ENCODE results near the gene CST6.
"Not testable (repeated sequence)": the region's sequence is repeated elsewhere in the genome, so short reads cannot be mapped to it uniquely, and the experiment has no call there.

Gene CST6

DNA sequence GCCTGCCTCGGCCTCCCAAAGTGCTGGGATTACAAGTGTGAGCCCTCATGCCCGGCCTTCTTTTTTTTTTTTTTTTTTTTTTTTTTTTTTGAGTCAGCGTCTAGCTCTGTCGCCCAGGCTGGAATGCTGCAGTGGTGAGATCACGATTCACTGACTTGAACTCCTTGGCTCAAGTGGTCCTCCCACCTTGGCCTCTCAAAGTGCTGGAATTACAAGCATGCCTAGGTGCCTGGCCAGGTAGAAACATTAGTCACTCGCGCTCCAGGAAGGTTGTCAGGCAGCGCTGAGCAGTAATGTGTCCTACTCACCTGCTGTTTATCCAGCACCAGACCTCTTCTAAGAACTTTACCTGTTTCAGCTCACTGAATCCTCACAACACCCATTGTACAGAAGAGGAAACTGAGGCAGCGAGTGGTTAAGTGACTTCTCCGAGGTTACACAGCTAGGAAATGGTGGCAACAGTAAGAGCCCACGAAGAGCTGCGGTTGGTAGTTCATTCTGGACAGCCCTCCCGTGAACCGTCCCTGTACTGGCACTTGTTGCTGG, 496 bp upstream of the CST6 start:
- in situ Hi-C loops (cut with HindIII; ENCODE audit: low pct_ligation_motif_present, low pct_unique_long_range_greater_than_20kb, low sequenced_read_pairs): no loop called here

DNA sequence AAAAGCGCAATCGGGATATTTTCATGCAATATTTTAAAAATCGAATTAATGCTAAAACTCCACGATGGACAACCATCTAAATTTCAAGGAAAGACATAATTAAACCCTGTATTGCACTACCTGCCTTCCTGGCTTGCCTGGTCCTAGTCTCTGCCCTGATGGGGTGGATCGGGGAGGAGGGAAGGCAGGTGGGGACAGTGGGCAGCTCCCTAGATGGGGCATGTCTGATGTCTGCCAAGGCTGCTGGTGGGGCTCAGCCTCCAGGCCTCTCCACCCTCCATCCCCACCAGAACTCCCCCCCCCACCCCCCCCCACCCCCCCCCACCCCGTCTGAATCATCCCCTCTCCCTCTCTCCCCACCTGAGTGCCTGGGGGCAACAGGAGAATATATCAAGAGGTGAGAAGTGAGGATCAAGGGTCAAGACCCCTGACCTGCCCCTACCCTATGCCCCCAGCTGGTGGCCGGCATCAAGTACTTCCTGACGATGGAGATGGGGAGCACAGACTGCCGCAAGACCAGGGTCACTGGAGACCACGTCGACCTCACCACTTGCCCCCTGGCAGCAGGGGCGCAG, 650 bp downstream of the CST6 start:
- in situ Hi-C loops (cut with HindIII; ENCODE audit: low pct_ligation_motif_present, low pct_unique_long_range_greater_than_20kb, low sequenced_read_pairs): no loop called here
- no peak for DNase-seq

More for the DNA sequence above, 496 bp upstream of the CST6 start:
- DNase-seq: peak; percentile 80

DNA sequence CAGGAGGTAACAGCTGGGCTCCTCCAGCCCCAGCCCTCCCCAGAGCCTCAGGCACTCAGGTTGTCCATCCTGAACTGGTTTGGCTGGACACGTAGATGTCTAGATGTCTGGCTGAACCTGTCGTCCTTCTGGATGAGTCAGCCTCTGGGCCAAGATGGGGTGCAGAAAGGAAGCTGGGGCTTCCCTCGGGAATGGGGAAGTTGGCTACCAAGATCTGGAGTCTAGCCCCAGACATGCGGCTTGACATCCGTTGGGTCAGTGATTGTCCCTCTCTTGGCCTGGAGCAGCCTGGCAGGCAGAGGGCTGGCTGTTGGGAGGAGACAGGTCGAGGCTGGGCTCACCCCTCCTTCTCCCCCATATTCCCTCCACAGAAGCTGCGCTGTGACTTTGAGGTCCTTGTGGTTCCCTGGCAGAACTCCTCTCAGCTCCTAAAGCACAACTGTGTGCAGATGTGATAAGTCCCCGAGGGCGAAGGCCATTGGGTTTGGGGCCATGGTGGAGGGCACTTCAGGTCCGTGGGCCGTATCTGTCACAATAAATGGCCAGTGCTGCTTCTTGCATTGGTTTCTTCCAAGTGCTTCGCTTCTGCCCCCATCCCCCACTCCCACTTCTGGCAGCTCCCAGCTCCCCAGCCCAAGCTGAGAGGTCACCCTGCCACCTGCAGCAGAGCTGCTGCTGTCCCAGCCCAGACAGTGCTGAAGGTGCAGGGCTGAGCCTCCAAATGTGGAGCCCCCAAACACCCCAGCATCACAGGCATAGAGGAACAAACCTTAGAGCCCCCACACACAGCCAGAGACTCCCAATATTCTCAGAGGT, 1.3 kb downstream of the CST6 start:
- in situ Hi-C loops (cut with HindIII; ENCODE audit: low pct_ligation_motif_present, low pct_unique_long_range_greater_than_20kb, low sequenced_read_pairs): no loop called here
- no peak for DNase-seq

DNA sequence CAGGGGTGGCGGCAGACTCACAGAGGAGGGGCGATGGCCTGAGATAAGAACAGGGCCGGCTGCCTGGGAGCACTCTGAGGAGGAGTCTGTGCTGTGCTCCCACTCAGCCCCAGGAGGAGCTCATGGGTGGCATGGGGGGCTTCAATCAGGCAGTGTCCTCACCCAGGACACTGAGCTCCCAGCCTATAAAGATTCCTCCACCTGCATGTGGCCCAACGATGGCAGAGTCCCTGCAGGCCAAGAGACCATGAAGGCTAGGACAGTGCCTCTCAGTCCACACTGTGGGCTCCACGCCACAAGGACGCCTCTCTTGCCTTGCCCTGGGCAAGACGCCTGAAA, 1.9 kb downstream of the CST6 start:
- no peak for DNase-seq
- in situ Hi-C loops (cut with HindIII; ENCODE audit: low pct_ligation_motif_present, low pct_unique_long_range_greater_than_20kb, low sequenced_read_pairs): no loop called here

DNA sequence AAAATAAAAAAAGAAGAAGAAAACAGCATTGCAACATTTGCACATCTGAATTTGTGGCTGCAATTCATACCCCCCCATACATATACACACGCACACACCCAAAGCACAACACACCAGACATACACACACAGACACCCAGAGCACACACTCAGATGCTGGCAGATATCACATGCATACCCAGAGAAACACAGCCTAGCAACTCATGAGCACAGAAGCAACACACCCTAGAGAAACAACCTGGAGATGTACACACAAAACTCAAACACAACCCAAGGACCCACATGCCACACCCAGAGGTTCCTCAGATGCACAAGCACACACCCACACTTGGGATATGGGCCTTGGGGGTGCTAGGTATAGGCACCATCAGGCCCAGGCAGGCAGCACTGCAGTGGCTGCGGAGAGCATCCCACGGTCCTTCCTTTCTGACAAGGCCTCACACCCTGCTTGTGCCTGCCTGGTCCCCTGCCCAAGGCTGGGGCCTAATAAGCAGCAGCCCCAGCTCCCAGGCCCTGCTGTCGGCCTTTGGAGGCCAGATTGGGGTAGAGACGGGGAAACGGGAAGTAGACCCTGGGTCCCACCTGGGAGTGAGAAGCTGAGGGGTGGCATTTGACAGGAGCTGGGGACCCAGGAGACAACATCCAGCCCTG, 3.1 kb downstream of the CST6 start:
- in situ Hi-C loops (cut with HindIII; ENCODE audit: low pct_ligation_motif_present, low pct_unique_long_range_greater_than_20kb, low sequenced_read_pairs): no loop called here
- DNase-seq: no peak

DNA sequence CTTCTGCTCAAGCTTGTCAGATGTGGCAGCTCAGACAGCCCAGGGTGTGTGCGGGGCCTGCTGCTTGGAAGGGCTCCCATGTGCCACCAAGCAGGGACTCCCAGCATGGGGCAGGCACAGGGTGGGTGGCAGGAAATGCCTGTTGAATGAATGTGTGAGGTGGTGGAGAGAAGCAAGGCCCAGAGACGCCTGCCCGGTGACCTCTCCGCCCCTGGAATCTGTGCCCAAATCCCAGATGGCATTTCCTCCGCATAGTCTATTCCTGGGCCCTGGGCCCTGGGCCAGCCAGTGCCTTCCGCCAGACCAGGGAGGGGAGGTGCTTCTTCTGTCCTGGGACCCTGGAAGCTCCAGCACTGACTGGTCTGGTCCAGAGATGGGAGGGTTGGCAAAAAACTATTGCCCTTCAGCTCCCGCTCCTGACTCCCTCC, 3.7 kb downstream of the CST6 start:
- peak; percentile 62 for DNase-seq
- in situ Hi-C loops (cut with HindIII; ENCODE audit: low pct_ligation_motif_present, low pct_unique_long_range_greater_than_20kb, low sequenced_read_pairs): no loop called here

DNA sequence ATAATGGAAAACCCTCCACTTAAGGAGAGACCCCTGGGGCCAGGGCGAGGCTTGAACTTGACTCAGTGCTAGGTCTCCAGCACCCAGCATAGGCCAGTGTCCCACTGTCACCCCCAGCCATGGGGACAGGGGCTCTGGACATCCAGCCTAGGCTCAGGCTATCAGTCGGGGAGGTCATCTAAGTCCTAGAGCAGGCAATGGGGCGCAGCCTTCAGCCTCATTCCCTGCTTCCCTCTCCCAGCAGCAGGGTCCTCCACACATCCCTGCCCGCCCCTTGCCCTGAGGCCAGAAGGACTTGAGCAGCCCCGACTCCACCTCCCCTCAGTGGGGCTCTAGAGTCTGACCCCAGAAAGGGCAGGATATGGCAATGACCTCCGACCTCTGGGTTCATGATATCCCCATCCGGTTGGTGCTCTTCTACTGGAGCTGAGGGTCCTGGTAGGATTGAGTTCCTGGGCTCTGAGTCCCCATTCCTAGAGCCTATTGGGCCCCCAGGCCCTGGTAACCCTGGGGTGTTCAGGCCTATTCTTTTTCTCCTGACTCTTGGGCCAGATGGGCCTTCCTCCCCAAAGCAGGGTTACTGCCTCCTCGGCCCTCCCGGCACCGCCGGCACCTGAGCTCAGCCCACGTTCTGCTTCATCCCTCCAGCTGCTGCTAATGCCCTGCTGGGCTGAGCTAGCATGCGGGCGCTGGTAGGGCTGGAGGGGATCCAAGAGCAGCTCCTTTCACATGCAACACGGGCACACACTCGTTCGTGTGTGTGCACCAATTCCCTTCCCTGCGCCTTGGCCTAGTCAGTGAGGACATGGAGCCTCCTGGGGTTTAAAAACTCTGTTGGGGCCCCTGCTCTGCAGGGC, 4.4 kb downstream of the CST6 start:
- DNase-seq: no peak
- in situ Hi-C loops (cut with HindIII; ENCODE audit: low pct_ligation_motif_present, low pct_unique_long_range_greater_than_20kb, low sequenced_read_pairs): no loop called here

DNA sequence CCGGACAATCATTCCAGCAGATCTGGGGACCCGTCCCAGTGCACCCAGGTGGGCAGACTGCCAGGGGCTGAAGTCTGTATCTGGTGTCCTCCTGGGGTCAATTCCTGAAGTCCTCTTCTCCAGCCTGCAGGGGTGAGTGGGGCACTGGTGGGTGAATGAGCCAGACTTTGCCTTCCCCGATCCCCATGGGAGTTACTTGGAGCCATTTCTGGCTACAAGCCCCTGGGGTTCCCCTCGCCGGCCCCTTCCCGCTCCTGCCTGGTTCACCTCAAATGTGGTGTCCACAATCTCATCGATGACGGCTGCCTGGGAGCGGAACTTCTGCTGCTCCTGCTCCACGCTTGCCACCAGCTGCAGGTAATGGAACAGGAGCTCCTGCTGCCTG, 5.0 kb downstream of the CST6 start:
- in situ Hi-C loops (cut with HindIII; ENCODE audit: low pct_ligation_motif_present, low pct_unique_long_range_greater_than_20kb, low sequenced_read_pairs): no loop called here
- DNase-seq: no peak

DNA sequence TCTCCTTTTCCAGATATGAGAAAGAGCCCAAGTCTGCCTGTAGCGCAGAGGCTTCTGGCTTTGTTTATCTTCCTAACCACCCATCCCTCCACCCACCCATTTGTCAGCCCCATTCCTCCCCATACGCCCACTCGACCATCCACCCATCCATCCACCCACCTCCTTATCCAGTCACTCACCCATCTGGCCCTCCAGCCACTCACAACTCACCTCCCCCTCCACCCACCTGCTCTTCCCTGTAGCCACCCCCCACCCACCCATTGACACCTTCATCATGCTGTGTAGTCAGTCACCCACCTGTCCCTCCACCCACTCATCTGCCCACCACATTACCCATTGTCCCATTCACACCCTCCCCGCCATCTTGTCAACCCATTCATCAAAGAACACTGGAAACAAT, 5.5 kb downstream of the CST6 start:
- in situ Hi-C loops (cut with HindIII; ENCODE audit: low pct_ligation_motif_present, low pct_unique_long_range_greater_than_20kb, low sequenced_read_pairs): no loop called here
- DNase-seq: no peak

DNA sequence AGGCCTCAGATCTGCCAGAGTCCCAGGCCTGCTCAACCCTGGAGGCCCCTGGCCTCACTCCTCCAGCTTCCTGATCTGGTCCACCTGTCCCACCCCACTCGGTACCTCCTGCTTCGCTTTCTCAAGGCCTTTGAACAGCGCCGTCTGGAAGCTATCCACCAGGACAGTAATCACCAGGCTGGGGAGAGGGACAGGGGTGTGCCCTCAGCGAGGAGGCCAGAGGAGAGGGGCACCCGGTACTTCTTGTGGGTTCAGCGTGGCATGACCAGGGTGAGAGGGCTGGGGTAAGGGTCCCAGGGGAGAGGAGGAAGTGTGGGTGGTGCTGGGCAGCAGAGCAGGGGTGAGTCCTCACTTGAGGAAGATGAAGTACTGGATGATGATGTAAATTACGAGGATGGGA, 8.4 kb downstream of the CST6 start:
- in situ Hi-C loops (cut with HindIII; ENCODE audit: low pct_ligation_motif_present, low pct_unique_long_range_greater_than_20kb, low sequenced_read_pairs): no loop called here
- DNase-seq: no peak

DNA sequence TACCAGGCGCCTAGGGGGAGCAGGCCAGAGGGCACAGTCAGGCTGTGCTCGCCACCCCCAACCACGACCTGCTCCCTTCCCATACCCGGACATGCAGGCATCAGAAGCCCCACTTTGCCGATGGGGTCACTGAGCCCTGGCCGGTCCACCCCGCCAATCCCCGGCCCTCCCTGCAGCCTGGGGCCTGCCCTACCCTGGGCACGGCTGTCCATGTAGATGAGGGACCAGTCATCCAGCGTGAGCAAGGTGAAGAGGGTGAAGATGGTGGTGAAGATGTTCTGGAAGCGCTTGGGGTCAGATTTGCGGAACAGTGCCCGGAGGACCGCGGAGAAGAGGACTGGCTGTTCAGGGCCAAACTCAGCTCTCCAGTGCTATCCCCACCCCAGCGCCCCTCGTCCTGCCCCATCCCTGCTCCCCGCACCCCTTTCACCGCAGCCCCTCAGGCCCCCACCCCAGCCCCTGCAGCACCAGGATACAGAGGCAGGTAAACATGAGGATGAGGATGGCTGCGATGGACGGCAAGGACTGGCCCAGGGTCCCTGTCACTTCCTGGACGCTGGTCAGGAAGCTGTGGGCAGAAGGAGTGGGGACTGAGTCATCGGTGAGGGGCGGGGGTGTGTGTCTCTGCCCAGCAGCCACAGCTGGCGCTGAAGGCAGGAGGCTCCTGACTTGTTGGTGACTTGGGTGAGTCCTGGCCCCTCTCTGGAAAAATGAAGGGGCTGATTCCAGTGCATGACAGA, 9.0 kb downstream of the CST6 start:
- peak; percentile 78 for DNase-seq
- in situ Hi-C loops (cut with HindIII; ENCODE audit: low pct_ligation_motif_present, low pct_unique_long_range_greater_than_20kb, low sequenced_read_pairs): no loop called here

DNA sequence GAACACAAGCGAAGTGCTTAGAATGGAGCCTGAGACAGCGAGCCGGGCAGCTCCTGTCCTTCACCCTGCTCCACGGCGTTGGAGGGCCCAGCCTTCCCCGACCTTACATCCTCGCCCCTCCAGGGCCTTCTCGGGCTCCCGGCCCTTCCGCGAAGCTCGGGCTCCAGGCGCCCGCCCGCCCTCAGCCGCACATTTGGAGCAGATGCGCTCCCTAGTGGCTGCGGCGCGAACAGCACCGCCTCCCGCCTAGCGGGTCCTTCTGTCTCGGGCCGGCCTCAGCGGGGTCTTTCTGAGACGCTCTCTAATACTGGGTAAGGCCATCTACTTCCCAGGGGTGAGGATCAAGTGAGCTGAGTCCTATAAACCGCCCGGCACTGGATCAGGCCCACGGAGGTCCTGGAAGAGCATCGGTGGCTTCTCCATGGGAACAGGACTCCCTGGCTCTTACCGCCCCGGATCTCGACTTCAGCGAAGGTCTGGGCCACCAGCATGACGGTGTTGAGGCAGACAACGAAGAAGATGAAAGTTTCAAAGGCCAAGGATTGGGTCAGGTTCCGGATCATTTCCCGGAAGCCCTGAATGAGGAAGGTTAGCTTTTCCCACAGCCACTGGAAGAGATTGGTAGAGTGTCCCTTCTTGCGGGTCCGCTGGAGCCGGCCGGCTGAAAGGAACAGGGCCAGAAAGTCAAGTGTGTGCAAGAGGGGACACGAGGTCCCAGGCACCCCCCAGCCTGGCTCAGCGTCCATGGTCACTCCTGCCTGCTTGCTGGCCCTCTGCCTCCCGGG, 10.8 kb downstream of the CST6 start:
- peak; percentile 67 for DNase-seq
- in situ Hi-C loops (cut with HindIII; ENCODE audit: low pct_ligation_motif_present, low pct_unique_long_range_greater_than_20kb, low sequenced_read_pairs): no loop called here

DNA sequence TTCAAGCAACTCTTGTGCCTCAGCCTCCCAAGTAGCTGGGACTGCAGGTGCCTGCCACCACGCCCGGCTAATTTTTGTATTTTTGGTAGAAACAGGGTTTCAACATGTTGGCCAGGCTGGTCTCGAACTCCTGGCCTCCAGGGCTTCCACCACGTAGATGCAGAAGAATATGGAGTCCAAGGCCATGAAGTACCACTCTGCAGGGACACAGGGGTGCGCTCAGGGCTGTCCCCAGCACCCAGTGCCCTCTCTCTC, 11.3 kb downstream of the CST6 start:
- DNase-seq; in situ Hi-C loops (cut with HindIII; ENCODE audit: low pct_ligation_motif_present, low pct_unique_long_range_greater_than_20kb, low sequenced_read_pairs): not testable (repeated sequence)

DNA sequence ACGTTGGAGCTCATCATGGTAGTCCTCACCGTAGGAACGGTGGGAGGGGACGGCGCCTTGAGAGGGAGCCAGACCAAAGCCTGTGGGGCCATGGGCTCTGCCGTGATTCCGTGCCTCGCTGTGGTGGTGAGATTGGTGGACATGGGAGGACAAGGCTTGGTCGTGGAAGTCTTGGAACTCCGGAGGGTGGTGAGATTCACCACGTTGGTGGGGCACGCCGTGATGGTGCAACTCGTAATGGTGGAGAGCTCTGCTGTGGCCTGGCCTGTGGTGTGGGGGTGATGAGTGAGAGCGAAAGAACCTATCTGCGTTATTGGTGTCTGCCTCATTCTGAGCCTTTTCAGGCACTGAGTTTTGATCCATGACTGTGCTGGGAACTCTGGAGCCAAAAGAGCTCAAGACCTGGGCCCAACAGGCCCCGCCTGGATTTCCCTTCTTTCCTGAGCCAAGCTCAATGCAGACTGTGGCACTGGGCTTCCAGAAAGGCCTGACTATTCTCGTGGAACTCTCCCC, 14.3 kb downstream of the CST6 start, which contains the start of gene CATSPER1:
TSS of gene CATSPER1 (minus strand) at position 463 of the 513 bp plus-strand sequence. CDS start at position 363, 100 bp downstream.
- in situ Hi-C loops (cut with HindIII; ENCODE audit: low pct_ligation_motif_present, low pct_unique_long_range_greater_than_20kb, low sequenced_read_pairs): no loop called here
- DNase-seq: no peak

DNA sequence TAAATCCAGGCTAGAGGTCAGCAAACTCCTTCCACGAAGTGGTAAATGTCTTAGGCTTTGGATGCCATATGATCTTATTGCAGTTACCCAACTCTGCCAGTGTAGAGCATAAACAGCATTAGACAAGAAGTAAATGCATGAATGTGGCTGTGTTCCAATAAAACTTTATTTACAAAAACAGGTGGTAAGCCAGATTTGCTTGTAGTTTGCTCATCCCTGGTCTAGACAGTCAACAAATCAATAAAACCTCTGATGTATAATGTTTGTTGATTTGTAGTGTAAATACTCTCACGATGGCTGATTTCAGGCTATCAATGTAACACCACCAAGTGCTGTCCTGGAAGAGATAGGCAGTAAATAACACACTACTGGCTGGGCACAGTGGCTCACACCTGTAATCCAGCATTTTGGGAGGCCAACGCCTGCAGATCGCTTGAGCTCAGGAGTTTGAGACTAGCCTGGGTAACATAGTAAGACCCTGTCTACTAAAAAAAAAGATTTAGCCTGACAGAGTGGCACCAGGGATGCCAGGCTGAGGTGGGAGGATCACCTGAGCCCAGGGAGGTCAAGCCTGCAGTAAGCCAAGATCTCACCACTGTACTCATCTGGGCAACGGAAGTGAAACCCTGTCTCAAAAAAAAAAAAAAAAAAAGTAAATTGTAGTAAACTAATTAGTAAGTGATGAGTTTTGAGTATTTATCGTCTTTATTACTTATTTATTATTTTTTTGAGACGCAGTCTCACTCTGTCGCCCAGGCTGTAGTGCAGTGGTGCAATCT, 21.3 kb downstream of the CST6 start:
- no peak for DNase-seq
- in situ Hi-C loops (cut with HindIII; ENCODE audit: low pct_ligation_motif_present, low pct_unique_long_range_greater_than_20kb, low sequenced_read_pairs): no loop called here

DNA sequence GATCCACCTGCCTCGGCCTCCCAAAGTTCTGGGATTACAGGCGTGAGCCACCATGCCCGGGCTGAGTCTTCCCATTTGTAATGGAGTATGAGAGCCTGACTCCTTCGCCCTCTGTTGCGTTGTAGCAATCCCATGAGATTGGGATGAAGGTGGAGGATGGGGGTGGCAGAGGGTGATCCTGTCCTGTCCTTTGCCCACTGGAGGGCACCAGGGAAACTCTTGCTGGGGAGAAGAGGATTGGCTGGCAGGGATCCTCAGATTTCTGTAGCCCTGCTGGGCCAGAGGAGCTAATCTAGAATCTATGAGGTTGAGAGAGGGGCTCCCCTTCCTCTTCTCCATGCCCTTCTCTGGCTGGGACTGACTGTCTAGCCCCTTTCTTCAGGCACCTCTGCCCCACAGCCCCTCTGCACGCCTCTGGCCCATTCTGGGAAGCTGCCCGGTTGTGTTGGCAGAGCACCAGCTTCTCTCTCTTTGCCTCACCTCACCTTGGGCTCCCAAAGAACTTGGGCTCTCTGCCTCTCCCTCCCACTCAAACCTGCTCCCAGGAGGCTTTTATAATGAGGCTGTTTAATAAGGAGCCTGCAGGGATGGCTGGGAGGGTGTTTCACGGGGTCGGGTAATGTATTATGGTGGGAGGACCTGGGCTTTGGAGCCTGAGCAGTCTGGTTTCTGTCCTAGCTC, 24.0 kb downstream of the CST6 start:
- DNase-seq: no peak
- in situ Hi-C loops (cut with HindIII; ENCODE audit: low pct_ligation_motif_present, low pct_unique_long_range_greater_than_20kb, low sequenced_read_pairs): no loop called here

Measured in ACHN (cell line).